Stimulated activated CD8-positive, alpha-beta memory T cell treated with anti-CD3 and anti-CD28 coated beads, Interleukin-15, amount 100 ng/mL, for 48 hours (primary cell): Measurements from ENCODE around the gene AUTS2.

ENCODE experiments used
- DNase-seq, 2 donors: peaks; one replicate each; pipeline ENCODE4 v3.0.0-alpha.2; 2020; ENCODE audit warnings: low read depth in 2 of 2

Gene AUTS2

GRCh38 chr7:70033226-70033625 is 435.0 kb downstream of the AUTS2 start:
- no peak for DNase-seq

GRCh38 chr7:70034999-70035398 is 436.7 kb downstream of the AUTS2 start:
- no peak for DNase-seq

GRCh38 chr7:70035519-70035918 is 437.2 kb downstream of the AUTS2 start:
- no peak for DNase-seq

GRCh38 chr7:70035955-70036354 is 437.7 kb downstream of the AUTS2 start:
- DNase-seq = no peak

DNA sequence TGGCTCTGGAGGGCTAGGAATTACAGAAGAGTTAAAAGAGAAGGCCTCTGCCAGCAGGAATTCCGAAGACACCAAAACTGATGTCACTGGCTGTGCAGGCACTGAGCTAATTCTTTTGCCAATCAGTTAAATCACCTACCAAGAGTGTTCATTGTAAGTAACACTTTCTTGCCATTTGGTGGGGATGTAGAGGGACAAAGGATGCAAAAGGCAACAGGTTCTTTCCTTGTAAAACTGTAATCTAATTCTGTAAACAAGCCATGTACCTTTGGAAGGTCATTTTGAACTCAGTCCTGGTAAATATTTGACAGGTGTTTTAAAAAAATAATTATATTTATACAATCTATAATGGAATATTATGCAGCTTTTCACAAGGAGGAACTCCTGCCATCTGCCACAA is 438.4 kb downstream of the AUTS2 start:
- DNase-seq = no peak

DNA sequence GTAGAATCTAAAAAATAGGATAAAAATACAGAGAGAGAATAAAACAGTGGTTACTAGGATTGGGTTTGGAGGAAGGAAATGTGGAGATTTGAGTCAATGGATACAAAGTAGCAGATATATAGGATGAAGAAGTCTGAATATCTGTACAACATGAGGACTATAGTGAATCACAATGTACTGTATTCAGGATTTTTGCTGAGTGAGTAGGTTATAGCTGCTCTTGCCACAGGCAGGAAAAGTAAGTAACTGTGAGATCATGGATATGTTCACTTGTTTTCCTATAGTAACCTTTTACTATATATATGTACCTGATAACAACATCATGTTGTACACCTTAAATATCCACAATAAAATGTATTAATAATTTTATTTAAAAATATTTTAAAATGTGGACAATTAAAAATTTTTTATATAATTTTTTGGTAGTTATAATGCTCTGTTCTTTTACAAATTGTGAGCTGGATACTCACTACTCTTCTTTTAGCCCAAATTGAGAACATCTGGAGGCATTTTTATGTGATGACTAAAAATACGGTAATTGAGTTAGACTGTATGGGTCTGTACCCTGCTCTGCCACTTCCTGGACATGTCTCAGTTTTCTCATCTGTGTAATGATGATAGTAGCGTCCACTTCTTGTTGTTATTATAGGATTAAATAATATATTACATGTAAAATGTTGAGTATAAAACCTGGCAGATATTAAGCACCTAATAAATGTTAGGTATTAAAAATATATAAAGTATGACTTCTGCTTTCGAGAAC is 439.1 kb downstream of the AUTS2 start:
- no peak for DNase-seq

DNA sequence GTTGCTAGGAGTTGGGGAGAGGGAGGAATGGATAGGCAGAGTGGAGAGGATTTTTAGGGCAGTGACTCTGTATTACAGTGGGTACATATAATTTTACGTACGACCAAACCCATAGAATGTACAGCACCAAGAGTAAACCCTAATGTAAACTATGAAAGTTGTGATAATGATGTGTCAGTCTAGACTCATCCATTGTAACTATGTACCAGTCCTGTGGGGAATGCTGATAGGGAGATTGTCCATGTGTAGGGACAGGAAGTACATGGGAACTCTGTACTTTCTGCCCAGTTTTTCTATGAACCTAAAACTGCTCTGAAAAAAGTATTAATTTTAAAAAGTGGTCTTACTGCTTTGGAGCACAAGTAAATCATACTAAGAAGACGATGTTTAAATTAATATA is 441.8 kb downstream of the AUTS2 start:
- DNase-seq = no peak

GRCh38 chr7:70040970-70041766 is 442.9 kb downstream of the AUTS2 start:
- DNase-seq = no peak

GRCh38 chr7:70042533-70042932 is 444.3 kb downstream of the AUTS2 start:
- no peak for DNase-seq

DNA sequence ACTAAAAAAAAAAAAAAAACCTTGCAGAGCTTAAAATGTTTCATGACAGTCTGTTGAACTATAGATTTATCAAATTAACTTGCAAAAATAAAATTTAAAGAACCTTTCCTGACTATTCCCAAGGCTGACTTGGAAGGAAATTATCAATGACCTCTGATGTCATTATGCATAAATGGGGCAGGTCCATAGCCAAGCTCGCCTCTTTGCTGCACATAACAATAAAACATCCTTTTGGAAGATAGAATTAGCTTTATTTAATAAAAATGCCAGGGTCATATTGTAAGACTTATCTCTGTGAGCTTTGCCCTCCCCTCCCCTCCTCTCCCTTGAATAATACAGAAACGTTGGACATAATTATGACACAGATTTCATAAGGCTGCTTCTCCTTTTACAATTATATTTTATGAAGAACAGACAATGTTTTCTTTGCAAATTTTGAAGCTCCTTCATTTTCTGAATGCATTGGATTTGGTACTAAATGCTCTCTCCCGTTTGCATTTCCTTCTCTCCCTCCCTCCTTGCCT is 444.8 kb downstream of the AUTS2 start:
- DNase-seq = no peak

- DNase-seq = no peak
Observed at GRCh38 chr7:70044064-70044463, 445.8 kb downstream of the AUTS2 start.

DNA sequence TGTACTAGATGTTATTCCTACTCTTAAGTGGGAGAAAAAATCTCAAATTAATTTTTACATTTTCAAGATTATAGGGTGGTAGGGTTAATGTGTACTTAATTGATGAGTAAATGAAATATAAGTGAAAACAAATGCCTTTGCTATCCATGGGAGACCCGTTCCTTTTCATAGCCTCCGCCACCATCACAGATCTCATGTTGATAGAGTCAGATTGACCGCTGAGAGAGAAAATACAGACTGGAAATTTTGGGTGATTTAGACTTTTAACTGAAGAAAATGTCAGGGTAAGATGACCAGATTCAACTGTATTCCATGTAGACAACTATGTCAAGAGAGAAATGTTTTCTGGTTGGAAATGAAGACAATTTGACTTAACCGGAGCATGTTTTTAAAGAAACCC is 446.2 kb downstream of the AUTS2 start:
- DNase-seq = no peak

- no peak for DNase-seq
Observed at GRCh38 chr7:70044981-70045380, 446.7 kb downstream of the AUTS2 start.

DNA sequence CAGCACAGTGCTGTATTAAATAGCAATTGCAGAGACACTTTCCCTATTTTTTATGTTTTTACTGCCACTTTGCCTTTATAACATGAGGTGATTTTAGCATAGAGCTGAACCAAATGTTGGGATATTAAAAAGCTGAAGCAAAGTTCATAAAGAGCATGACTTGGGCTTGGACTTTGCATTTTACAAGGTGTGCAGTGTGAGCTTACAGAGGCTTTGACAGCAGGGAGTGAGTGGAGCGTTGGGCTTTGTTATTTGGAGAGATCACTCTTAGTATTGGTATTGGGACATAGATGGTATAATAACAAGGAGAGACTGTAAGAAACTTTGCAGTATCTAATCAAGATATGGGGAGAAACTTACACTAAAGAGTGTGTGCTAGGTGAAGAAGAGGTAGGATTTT is 449.1 kb downstream of the AUTS2 start:
- no peak for DNase-seq

GRCh38 chr7:70047891-70048448 is 449.7 kb downstream of the AUTS2 start:
- DNase-seq = no peak

DNA sequence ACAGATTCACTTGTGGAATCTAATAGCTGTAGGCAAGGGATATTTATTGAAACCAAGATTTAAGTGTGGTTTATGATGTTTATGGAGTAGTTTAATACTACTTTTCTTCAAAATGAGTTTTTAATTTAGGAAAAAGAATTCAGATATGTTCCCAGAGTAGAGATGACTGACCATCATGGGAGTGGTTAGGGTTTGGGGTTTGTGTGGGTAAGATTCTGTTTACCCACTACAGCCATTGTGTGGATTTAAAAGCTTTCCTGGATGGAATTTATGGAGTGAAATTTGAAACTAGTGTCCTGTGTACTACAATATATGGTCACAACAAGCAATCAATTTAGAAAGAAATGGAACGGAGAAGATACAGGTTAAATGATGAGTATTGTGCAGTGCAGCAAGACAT is 453.5 kb downstream of the AUTS2 start:
- no peak for DNase-seq

GRCh38 chr7:70052691-70053090 is 454.4 kb downstream of the AUTS2 start:
- DNase-seq = no peak

DNA sequence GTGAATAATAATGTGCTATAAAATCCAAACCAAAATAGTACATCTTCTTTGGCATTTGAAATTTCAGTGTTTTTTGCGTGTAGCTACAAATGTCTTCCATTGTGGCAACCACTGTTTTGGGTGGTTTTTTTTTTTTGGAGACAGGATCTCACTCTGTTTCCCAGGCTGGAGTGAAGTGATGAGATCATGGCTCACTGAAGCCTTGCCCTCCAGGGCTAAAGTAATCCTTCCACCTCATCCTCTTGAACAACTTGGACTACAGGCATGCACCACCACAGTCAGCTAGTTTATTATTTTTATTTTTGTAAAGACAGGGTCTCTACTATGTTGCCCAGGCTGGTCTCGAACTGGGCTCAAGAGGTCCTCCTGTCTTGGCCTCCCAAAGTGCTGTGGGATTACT is 455.1 kb downstream of the AUTS2 start:
- DNase-seq = no peak

GRCh38 chr7:70053989-70054388 is 455.7 kb downstream of the AUTS2 start:
- DNase-seq = no peak

DNA sequence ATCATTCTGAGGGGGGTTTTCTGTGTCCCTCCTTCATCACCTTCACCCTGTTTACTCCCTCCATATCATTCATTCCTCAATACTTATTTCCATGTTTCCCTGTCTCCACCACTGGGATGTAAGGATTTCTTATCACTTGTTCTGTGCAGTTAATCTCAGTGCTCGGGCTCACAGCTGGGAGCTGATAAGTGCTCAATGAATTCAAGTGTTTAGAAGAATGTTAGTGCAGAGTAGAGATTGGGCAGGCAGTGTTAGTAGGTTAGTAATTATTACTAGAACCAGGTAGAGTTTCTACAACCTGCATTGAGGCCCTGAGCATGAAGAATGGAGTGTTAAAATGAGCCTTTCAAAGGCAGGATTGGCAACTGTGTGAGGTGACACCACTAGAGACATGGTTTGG is 458.1 kb downstream of the AUTS2 start:
- no peak for DNase-seq

DNA sequence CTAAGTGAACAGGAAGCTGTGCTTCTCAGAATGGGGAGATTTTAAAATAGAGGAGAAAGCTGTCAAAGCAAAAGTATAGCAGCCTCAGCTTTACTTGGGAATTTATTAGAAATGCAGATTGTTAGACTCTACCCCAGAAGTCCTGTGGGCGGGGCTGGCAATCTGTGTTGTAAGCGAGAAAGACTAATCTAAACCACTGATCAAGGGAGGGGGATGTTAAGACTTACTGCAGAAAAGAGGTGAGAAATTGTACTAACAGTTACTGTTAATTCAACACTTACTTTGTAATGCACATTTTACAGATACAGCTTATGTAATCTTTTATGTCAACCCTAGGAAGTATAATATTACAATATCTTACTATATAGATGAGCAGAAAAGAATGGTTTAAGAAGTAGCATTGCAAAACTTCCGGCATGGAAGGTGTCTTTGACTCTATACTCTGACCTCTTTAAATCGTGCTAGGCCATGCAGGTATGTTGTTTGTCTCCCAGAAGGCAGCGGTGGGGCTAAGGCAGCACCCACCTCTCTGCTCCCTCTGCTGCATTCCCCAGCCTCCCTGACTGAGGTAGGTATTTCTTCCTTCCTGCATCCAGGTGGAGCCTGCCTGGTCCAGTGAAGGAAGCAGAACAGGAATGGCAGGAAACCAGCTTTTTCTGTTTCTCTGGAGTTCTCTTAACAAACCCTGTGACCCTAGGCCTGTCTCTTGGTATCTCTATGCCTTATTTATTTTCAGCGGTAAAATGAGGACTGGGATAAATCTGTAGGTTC is 462.2 kb downstream of the AUTS2 start:
- no peak for DNase-seq

DNA sequence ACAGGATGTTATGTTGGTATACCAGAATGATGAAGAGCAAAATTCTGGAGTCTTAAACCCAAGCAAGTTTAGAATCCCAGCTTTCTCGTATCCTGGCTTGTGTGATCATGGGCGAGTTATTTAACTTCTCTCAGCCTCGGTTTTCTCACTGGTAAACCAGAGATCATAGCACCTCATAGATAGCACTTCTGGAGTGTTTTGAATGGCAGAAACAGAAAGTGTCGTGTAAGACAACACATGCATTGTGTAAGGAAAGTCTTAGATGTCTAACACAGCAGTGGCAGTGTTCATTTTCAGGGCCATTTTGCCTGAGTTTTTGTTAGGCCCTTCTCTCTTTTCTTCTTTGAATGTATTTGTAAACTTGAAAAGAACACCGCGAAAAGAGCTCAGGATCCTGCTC is 465.1 kb downstream of the AUTS2 start:
- DNase-seq = no peak
